Measurements from ENCODE around the gene SLC39A12. TPM values are rescaled to one million over a fixed set of nuclear protein-coding genes. Genes with fewer than 3 reads are reported as not detected.

The SLC39A12 gene
- total RNA-seq, 1 donor from 2014 or later: not detected

GRCh38 chr10:17954861-17955260 lies 3.1 kb downstream of the SLC39A12 start:
- H3K9me3 Mint-ChIP-seq: peaks cover 7% of the 10 kb centered on the region
- H3K36me3 Mint-ChIP-seq: no peaks in the 10 kb centered on the region
- H3K27me3 Mint-ChIP-seq: peaks cover 2% of the 10 kb centered on the region
- H3K27ac Mint-ChIP-seq: no peak overlapping the region
- peaks cover 3% of the 10 kb centered on the region for H3K4me1 Mint-ChIP-seq (ENCODE audit: unreplicated experiment)
- H3K4me3 Mint-ChIP-seq: no peak overlapping the region
- no peak for DNase-seq (ENCODE audit: extremely low spot score, unreplicated experiment)
- TF ChIP-seq CTCF (conservative IDR thresholded peaks at IDR 0.05): no peak

- no peaks in the 10 kb centered on the region for H3K9me3 Mint-ChIP-seq
- no peak overlapping the region for H3K4me3 Mint-ChIP-seq
- no peak for TF ChIP-seq CTCF (conservative IDR thresholded peaks at IDR 0.05)
- peaks cover 9% of the 10 kb centered on the region for H3K27me3 Mint-ChIP-seq
- no peaks in the 10 kb centered on the region for H3K36me3 Mint-ChIP-seq
- no peak overlapping the region for H3K27ac Mint-ChIP-seq
- no peak for DNase-seq (ENCODE audit: extremely low spot score, unreplicated experiment)
- no peaks in the 10 kb centered on the region for H3K4me1 Mint-ChIP-seq (ENCODE audit: unreplicated experiment)
Measured at GRCh38 chr10:17958049-17958448, 6.3 kb downstream of the SLC39A12 start.

GRCh38 chr10:17959870-17960269 lies 8.2 kb downstream of the SLC39A12 start:
- Mint-ChIP-seq H3K9me3 (no peaks in the 10 kb centered on the region), H3K27ac (no peak overlapping the region), H3K27me3 (peaks cover 9% of the 10 kb centered on the region), H3K36me3 (no peaks in the 10 kb centered on the region), H3K4me3 (no peak overlapping the region), H3K4me1 (ENCODE audit: unreplicated experiment) (no peaks in the 10 kb centered on the region)
- DNase-seq (ENCODE audit: extremely low spot score, unreplicated experiment): no peak
- no peak for TF ChIP-seq CTCF (conservative IDR thresholded peaks at IDR 0.05)

GRCh38 chr10:17961551-17962422 lies 10.1 kb downstream of the SLC39A12 start:
- TF ChIP-seq CTCF (conservative IDR thresholded peaks at IDR 0.05): no peak
- DNase-seq (ENCODE audit: extremely low spot score, unreplicated experiment): no peak
- H3K27ac Mint-ChIP-seq: no peak overlapping the region
- H3K9me3 Mint-ChIP-seq: no peaks in the 10 kb centered on the region
- H3K4me3 Mint-ChIP-seq: no peak overlapping the region
- H3K27me3 Mint-ChIP-seq: peaks cover 9% of the 10 kb centered on the region
- H3K4me1 Mint-ChIP-seq (ENCODE audit: unreplicated experiment): no peaks in the 10 kb centered on the region
- H3K36me3 Mint-ChIP-seq: no peaks in the 10 kb centered on the region

- no peak overlapping the region for H3K27ac Mint-ChIP-seq
- no peaks in the 10 kb centered on the region for H3K36me3 Mint-ChIP-seq
- H3K4me1 Mint-ChIP-seq (ENCODE audit: unreplicated experiment): no peaks in the 10 kb centered on the region
- no peak overlapping the region for H3K4me3 Mint-ChIP-seq
- peaks cover 4% of the 10 kb centered on the region for H3K9me3 Mint-ChIP-seq
- peaks cover 9% of the 10 kb centered on the region for H3K27me3 Mint-ChIP-seq
- no peak for DNase-seq (ENCODE audit: extremely low spot score, unreplicated experiment)
- no peak for TF ChIP-seq CTCF (conservative IDR thresholded peaks at IDR 0.05)
Measured at GRCh38 chr10:17963431-17963830, 11.7 kb downstream of the SLC39A12 start.

Data from type B pancreatic cell (in vitro differentiated cells).